A673 (cell line): Measurements from ENCODE around the gene GALM.

Experiments used
- EZH2 ChIP-seq: fragments of 200-600 bp; sonication (generic); IDR thresholded peaks from 2 replicates; pipeline ENCODE4 v1.6.1; 2017; ENCODE audit warnings: borderline replicate concordance, low read depth, mild to moderate bottlenecking, mixed read lengths, antibody characterized with exemption, low read length; ENCODE audit not compliant: poor library complexity, severe bottlenecking
- TF ChIP-seq, protein P1 (sequence below): fragments of 300-800, 200-600 bp; sonication (generic); conservative IDR thresholded peaks from 2 replicates; pipeline ENCODE4 v1.5.1; 2017; ENCODE audit warnings: low read depth, mild to moderate bottlenecking, antibody characterized with exemption, low read length, moderate library complexity, mixed read lengths

DNA sequence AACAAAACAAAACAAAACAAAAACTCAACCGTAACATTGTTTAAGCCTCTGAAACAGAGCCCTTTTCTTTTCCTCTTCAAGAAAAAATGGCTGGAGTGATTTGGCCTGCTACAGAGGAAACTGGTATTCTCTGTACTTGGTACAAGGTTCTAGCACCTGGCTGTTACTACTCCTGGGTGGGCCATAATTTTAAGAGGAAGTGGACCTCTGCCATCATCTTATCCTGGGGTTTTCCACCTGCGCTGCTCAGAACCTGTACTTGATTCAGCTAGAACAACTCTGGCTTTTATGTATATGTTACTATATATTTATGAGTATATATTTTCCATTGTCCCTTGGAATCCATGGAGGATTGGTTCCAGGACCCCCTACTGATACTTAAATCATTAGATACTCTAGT lies 62.8 kb downstream of the GALM start:
- TF ChIP-seq, protein P1, sequence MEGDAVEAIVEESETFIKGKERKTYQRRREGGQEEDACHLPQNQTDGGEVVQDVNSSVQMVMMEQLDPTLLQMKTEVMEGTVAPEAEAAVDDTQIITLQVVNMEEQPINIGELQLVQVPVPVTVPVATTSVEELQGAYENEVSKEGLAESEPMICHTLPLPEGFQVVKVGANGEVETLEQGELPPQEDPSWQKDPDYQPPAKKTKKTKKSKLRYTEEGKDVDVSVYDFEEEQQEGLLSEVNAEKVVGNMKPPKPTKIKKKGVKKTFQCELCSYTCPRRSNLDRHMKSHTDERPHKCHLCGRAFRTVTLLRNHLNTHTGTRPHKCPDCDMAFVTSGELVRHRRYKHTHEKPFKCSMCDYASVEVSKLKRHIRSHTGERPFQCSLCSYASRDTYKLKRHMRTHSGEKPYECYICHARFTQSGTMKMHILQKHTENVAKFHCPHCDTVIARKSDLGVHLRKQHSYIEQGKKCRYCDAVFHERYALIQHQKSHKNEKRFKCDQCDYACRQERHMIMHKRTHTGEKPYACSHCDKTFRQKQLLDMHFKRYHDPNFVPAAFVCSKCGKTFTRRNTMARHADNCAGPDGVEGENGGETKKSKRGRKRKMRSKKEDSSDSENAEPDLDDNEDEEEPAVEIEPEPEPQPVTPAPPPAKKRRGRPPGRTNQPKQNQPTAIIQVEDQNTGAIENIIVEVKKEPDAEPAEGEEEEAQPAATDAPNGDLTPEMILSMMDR, result no peak
- TF ChIP-seq EZH2, result no peak
